ENCODE measurements around the gene NRP2.

GRCh38 chr2:205780645-205781044 lies 98.3 kb downstream of the NRP2 start:
- TF ChIP-seq CTCF (IDR thresholded peaks at IDR 0.05) (no peak), POLR2A (IDR thresholded peaks at IDR 0.05) (no peak), POLR2AphosphoS5 (IDR thresholded peaks at IDR 0.05) (no peak)

Data from prostate gland (tissue), 2 donors.